Dermis microvascular lymphatic vessel endothelial cell (primary cell): ENCODE data around the gene OTULIN. TPM values are rescaled to one million over a fixed set of nuclear protein-coding genes. Genes with fewer than 3 reads are reported as not detected.

Experiments
- DNase-seq, 2 donors: peaks; one replicate each; pipeline versions ENCODE4 v3.0.0 to v3.0.0-alpha.2; 2010; ENCODE audit warnings: low read depth in 2 of 2
- total RNA-seq: library from RNA; depleted of rRNA; stranded (reverse); fragments of >200 nt; gene quantifications from 2 replicates; pipeline ENCODE4 v1.2.1, GENCODE V29; 2014

The OTULIN gene
- total RNA-seq, 1 donor from 2014 or later = 12.2 TPM

GRCh38 chr5:14741801-14742440 is 77.4 kb downstream of the OTULIN start:
- DNase-seq = no peak

DNA sequence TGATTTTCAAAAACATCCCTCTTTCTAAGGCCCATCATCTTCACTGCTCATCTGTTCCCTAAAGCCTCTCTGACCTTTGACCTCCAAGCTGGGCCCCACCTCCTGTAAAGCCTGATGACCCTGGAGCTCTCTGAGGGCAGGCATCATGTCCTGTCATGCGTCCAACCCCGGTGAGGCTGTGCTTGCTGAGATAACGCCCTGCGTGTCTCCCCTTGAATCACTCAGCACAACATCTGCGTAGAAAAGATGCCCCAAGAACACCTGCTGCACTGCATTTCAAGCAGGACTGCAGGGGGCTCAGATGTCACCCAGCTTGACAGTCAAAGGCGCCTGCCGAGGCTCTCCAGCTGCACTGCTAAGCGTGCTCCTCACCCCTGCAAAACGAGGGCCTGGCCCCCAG is 78.0 kb downstream of the OTULIN start:
- no peak for DNase-seq

- DNase-seq = peak in 1 of 2 donors; percentile 69
Observed at GRCh38 chr5:14743601-14744295, 79.2 kb downstream of the OTULIN start.

GRCh38 chr5:14744296-14745187 is 80.0 kb downstream of the OTULIN start:
- no peak for DNase-seq

GRCh38 chr5:14745188-14745563 is 80.7 kb downstream of the OTULIN start:
- DNase-seq = no peak

- DNase-seq = no peak
Observed at GRCh38 chr5:14745753-14746152, 81.2 kb downstream of the OTULIN start.

GRCh38 chr5:14748180-14748900 is 83.8 kb downstream of the OTULIN start:
- DNase-seq = no peak

Other genes starting within 250 kb of the OTULIN start
- gene OTULINL, start 82.9 kb upstream of the OTULIN start, total RNA-seq = 0.26 and 1.1 TPM in 2 replicates
- gene ANKH, start 207.1 kb downstream of the OTULIN start, total RNA-seq = 12.7 and 42.4 TPM in 2 replicates